HFFc6 (cell line): ENCODE measurements around the gene IL1RAPL2. TPM values are rescaled to one million over a fixed set of nuclear protein-coding genes. Genes with fewer than 3 reads are reported as not detected.

Source experiments
- DNase-seq: peaks from one replicate; pipeline ENCODE4 v3.0.0-alpha.2; 2018
- H3K27ac Mint-ChIP-seq: 2 replicates; pipeline ENCODE4 v1.8.0; 2020; ENCODE audit warnings: mild to moderate bottlenecking, mixed read lengths
- H3K27me3 Mint-ChIP-seq: 2 replicates; pipeline ENCODE4 v1.8.0; 2021; ENCODE audit warnings: mild to moderate bottlenecking, moderate library complexity, mixed read lengths; ENCODE audit not compliant: insufficient read depth
- H3K36me3 Mint-ChIP-seq: 2 replicates; pipeline ENCODE4 v1.8.0; 2021; ENCODE audit warnings: low read depth, mixed read lengths
- H3K4me1 Mint-ChIP-seq: 2 replicates; pipeline ENCODE4 v1.8.0; 2020; ENCODE audit warnings: low read depth, mixed read lengths
- H3K4me3 Mint-ChIP-seq: 2 replicates; pipeline ENCODE4 v1.8.0; 2020; ENCODE audit warnings: mild to moderate bottlenecking, moderate library complexity, mixed read lengths
- H3K9me3 Mint-ChIP-seq: 2 replicates; pipeline ENCODE4 v1.8.0; 2020; ENCODE audit warnings: mild to moderate bottlenecking, mixed read lengths
- total RNA-seq, 6 experiments: library from RNA; stranded (reverse); fragmentation: NEBNext Ultra II Directional; extraction: Animal tissue kit (Norgen Biotek cat#: 25700); gene quantifications; 2 replicates in 1 of 6; 3 replicates in 5 of 6; pipeline ENCODE4 v1.2.3, GENCODE V29; 2021
- TF ChIP-seq, protein P1 (sequence below): fragments of 200-600 bp; sonication (generic); IDR thresholded peaks from 2 replicates; pipeline ENCODE4 v1.5.0; 2021; ENCODE audit warnings: antibody characterized with exemption, mild to moderate bottlenecking

The IL1RAPL2 gene
- total RNA-seq, 6 experiments from 2014 or later: 0.33 TPM; not detected in 5

DNA sequence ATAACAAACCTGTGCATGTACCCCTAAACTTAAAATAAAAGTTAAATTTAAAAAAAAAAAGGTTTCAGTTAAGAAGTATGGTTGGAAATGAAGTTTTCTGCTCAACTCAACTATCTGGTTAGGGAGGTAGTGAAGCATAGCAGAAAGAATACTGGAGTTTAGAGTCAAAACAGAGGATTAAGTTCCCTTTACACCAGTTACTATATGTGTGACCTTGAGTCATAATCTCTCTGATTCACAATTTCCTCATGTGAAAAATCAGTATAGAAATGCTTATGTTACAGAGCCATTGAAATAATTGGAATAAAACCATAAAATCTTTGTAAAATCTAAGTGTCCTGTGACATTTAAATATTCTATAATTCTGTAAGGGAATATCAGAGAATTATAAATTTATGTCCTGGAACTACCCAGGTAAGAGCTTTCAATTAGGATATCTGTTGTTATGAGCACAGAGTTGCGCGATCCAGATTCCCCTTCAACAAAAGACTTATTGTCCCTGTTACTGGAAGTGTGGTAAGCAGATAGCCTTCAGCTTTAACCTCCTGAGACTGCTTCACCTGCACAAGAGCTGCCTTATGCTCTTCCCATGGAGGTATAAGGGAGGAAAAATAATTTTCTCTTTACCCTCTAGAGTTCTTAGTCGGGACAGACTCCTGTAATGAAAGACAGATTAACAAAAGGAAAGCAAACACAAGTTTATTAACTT lies 1052.5 kb downstream of the IL1RAPL2 start:
- Mint-ChIP-seq H3K4me1 (no peaks in the 10 kb centered on the region), H3K9me3 (no peaks in the 10 kb centered on the region), H3K4me3 (no peak overlapping the region), H3K27me3 (0 out of 2 replicates have a peak, but pooled peaks cover 2% of the 10 kb centered on the region), H3K27ac (no peak overlapping the region), H3K36me3 (no peaks in the 10 kb centered on the region)
- no peak for DNase-seq
- TF ChIP-seq, protein P1, sequence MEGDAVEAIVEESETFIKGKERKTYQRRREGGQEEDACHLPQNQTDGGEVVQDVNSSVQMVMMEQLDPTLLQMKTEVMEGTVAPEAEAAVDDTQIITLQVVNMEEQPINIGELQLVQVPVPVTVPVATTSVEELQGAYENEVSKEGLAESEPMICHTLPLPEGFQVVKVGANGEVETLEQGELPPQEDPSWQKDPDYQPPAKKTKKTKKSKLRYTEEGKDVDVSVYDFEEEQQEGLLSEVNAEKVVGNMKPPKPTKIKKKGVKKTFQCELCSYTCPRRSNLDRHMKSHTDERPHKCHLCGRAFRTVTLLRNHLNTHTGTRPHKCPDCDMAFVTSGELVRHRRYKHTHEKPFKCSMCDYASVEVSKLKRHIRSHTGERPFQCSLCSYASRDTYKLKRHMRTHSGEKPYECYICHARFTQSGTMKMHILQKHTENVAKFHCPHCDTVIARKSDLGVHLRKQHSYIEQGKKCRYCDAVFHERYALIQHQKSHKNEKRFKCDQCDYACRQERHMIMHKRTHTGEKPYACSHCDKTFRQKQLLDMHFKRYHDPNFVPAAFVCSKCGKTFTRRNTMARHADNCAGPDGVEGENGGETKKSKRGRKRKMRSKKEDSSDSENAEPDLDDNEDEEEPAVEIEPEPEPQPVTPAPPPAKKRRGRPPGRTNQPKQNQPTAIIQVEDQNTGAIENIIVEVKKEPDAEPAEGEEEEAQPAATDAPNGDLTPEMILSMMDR: no peak

DNA sequence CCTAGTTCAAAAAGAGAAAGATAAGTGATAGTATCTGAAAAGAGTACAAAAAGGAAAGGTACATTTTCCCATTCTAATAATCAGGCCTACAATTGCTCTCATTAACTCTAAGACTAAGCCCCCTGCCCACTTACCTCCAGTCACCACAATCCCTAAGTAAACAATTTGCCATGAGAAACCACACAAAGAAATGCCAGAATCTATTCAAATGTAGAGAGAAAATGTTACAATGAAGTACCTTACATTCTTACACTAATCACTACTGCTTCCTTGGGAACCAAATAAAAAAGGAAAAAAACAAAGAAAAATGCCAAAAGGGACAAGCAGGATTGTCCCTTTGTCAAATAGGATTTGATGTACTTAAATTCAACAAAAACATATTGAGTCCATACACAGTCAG lies 1068.2 kb downstream of the IL1RAPL2 start:
- no peaks in the 10 kb centered on the region; the same call in 1 of the 2 replicates for H3K9me3 Mint-ChIP-seq

DNA sequence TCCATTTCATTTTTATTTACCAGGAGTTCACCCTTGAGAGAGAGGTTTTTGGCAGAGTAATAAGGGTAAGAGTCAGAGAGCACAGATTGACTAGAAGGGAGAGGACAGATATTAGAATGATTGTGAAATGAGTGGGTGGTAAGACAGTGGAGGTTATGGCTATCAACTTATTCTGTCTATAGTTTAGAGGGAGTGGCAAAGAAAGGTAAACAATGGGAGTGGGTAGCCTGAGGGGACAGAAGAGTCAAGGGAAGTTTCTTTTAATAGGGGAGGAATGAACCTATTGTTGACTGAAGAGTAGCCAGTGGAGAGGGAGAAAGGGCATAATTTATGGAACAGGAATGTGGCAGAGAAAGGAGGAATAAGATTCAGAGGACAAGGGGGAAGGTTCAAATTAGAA lies 1069.8 kb downstream of the IL1RAPL2 start:
- H3K4me1 Mint-ChIP-seq: no peaks in the 10 kb centered on the region
- peaks cover 1% of the 10 kb centered on the region; the same call in 1 of the 2 replicates for H3K27me3 Mint-ChIP-seq
- DNase-seq: no peak
- TF ChIP-seq, protein P1: no peak
- no peak overlapping the region for H3K4me3 Mint-ChIP-seq
- no peaks in the 10 kb centered on the region; the same call in 1 of the 2 replicates for H3K9me3 Mint-ChIP-seq
- H3K36me3 Mint-ChIP-seq: no peaks in the 10 kb centered on the region
- no peak overlapping the region for H3K27ac Mint-ChIP-seq

More for the DNA sequence above, 1068.2 kb downstream of the IL1RAPL2 start:
- Mint-ChIP-seq H3K27me3 (peaks cover 1% of the 10 kb centered on the region; the same call in 1 of the 2 replicates), H3K36me3 (no peaks in the 10 kb centered on the region), H3K4me1 (no peaks in the 10 kb centered on the region), H3K27ac (no peak overlapping the region), H3K4me3 (no peak overlapping the region)
- no peak for DNase-seq
- TF ChIP-seq, protein P1: no peak

DNA sequence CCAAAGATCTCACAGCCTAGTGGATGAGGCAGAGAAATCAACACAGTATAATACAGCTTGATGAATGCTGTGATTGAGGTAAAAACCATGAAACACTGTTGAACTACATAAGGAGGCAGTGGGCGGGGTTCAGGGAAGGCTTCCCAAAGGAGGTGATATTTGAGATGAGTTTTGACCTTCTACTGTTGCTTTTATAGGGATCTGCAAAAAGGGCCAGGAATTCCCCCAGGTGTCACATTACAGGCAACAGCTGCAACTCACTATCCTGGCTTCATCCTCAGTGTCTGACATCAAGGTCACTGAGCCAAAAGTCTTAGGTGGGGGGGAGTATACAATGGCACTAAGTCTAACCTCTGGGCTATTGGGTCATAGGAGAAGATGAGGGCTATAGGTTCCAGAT lies 1070.7 kb downstream of the IL1RAPL2 start:
- Mint-ChIP-seq H3K4me3 (no peak overlapping the region), H3K4me1 (no peaks in the 10 kb centered on the region), H3K27me3 (peaks cover 1% of the 10 kb centered on the region; the same call in 1 of the 2 replicates), H3K9me3 (no peaks in the 10 kb centered on the region; the same call in 1 of the 2 replicates), H3K36me3 (no peaks in the 10 kb centered on the region), H3K27ac (no peak overlapping the region)
- TF ChIP-seq, protein P1: no peak
- DNase-seq: no peak

DNA sequence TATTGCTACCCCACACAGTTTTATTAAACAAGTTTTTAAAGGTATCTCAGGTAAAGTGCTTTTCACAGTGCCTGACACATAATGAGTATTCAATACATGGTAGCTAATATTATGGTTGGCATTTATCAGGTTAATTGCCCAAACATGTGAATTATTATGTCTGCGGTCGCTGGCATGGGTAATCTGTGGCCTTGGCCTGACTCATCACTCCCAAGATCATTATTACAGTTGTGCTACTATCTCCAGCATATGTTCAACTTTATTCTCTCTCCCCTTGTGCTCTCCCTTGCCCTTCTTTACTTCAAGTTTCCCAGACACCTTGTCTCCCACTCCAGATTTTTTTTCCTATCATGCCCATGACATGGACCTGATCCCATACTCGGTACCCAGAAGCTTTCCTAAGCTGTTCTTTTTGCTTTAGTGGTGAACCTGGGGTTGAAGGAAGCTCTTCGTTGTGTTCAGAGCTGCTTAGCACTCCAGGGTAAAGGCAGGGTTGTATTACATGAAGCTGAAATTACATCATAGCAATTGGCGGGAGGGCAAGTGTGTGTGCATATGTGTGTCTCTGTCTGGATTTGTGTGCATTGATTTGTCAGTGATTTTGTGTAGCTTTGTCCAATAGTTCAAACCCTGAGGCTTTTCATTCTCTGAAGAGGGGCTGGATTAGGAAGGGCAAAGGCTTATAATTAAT lies 1079.8 kb downstream of the IL1RAPL2 start:
- TF ChIP-seq, protein P1: no peak
- Mint-ChIP-seq H3K27me3 (peaks cover 6% of the 10 kb centered on the region; the same call in 1 of the 2 replicates), H3K36me3 (no peaks in the 10 kb centered on the region), H3K4me1 (no peaks in the 10 kb centered on the region), H3K4me3 (no peak overlapping the region), H3K9me3 (peaks cover 3% of the 10 kb centered on the region; the same call in 1 of the 2 replicates), H3K27ac (no peak overlapping the region)
- no peak for DNase-seq
